Umbilical cord (tissue), 2 donors: Measurements from ENCODE around the gene ABCA3. TPM values are rescaled to one million over a fixed set of nuclear protein-coding genes. Genes with fewer than 3 reads are reported as not detected.
A peak's percentile ranks its signal among the peaks of the same experiment; 100 is the strongest.
"Not testable (repeated sequence)": the region's sequence is repeated elsewhere in the genome, so short reads cannot be mapped to it uniquely, and the experiment has no call there.

ENCODE experiments used
- DNase-seq: peaks from one replicate; pipeline ENCODE4 v3.0.0-alpha.2; 2015; ENCODE audit warnings: low spot score
- total RNA-seq: library from RNA; depleted of rRNA; stranded (reverse); fragments of >200 nt; gene quantifications from one replicate; pipeline ENCODE4 v1.2.3, GENCODE V29; 2014; ENCODE audit warnings: low replicate concordance; ENCODE audit not compliant: insufficient read depth

ABCA3 gene
- total RNA-seq, 1 donor from 2014 or later: 0.72 TPM

- DNase-seq: no peak
These were observed 82.8 kb downstream of the ABCA3 start for GRCh38 chr16:2257726-2258125.

DNA sequence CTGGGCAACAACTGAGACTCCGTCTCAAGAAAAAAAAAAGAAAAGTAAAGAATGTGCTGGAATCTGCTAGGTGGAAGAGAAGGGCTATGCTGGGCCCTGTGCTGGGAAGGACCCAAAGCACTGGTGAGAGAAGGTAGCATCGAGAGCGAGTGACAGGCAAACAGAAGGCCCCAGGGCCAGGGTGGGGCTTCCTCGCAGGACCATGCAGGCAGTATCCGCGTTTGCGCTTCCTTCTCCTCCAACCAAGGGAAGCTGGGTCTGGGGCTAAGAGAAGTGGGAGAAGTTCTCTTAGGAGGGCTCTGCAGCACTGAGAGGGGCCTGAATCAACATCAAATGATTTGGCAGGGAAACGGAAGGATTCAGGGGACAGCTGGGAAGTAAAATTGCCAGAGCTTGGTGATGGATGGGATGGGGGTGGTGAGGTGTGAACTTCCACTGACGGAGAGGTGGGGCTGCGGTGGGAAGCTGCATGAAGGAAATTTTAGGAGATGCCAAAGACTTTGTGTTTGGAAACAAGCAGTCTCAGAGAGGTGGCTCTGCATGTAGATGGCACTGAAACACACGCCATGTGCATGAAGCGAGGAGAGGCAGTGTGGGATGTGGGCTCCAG is 83.9 kb downstream of the ABCA3 start:
- DNase-seq: no peak

- no peak for DNase-seq
These were observed 87.2 kb downstream of the ABCA3 start for GRCh38 chr16:2253293-2253692.

- no peak for DNase-seq
These were observed 87.8 kb downstream of the ABCA3 start for GRCh38 chr16:2252806-2253148.

DNA sequence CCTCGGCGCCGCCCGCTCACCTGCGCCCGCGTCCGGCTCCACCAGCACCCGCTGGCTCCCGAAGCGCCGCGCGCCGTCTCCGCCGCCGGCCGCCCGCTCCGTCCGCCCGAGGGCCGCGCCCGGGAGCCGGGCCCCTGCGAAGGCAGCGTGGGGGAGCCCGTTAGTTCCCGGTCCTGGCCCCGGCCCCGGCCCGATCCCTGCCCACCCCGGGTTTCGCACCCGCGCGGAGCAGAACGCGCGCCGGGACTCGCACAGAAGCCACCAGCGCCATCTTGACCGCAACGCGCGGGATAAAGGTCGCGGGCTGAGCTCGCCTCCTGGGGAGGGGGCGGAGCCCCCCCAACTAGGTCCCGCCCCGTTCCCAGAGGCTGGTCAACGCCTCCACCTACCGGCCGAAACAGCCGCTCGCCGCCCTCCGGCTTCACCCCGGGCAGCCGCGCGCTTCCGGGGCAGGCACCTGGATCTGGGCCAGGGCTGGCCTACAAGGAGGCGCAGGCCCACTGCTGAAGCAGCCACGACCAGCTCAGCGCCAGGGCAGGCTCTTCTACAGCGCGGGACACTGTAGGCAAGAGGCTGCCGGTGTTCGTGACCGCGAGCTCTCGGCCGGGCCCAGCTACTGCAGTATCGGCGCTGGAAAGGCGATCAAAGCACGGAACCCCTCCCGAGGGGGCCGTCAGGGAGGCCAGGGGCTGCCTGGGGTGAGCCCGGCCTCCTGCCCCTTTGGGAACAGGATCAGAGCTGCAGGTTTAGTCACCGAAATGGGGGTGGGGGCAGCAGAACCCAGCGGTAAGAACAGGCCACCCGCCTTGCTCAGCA is 89.0 kb downstream of the ABCA3 start, which contains the start of gene ECI1:
Gene ECI1, minus strand, starts transcription at position 292 of the 816 bp plus-strand sequence. Its CDS starts 21 bp downstream, at position 271.
- DNase-seq: peak; percentile 97

DNA sequence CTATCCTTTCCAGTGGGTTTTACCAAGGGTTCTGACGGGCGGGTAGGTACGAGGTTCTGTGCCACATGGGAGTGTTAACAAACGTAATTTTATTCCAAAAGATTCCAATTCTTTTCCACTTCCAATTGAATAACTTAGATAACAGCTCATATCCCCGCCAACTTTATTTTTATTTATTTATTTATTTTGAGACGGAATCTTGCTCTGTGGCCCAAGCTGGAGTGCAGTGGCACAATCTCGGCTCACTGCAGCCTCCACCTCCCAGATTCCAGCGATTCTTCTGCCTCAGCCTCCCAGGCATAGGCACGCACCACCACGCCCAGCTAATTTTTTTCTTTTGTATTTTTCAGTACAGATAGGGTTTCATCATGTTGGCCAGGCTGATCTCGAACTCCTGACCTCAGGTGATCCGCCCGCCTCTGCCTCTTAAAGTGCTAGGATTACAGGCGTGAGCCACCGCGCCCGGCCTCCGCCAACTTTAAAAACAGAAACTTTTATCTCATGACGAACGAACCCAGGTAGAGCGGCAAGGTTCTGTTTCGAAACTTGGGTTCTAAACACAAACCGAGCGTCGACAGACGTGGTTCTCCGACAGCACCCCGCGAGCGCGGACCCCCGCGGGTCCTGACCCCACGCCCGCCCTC is 89.8 kb downstream of the ABCA3 start:
- DNase-seq: peak; percentile 13

GRCh38 chr16:2246301-2246885 is 94.1 kb downstream of the ABCA3 start:
- DNase-seq: no peak

DNA sequence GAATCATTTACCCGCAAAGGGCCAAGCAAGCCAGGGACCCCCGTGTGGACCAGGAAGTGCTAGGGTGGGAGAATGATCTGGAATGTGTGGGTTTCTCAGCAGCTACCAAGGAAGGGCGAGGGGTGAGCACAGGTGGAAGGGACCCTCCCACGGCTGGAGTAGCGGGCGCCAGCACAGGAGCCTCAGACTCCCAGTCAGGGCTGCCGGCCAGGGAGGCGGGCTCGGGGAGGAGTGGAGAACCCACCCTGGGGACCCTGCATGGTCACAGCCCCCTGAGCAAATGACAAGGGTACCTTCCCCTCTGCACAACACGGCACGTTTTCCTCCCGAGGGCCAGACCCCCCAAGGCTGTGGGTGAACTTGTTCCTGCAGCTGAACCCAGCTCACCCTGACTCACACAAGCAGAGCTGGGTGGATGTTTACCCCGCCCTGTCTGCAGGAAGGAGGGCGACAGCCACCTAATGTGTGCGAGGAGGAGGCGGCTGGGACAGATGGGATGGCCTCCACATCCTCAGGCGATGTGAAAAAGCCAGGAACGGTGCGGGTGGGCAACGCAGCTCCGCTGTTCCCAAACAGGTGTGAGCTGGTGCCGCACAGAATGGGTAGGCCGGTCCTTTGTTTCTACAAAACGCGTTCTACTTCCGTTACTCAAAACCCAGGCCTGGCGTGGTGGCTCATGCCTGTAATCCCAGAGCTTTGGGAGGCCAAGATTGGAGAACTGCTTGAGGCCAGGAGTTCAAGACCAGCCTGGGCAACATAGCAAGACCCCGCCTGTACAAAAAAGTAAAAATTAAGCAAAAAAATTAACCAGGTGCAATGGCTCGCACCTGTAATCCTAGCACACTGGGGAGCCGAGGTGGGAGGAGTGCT is 95.4 kb downstream of the ABCA3 start:
- no peak for DNase-seq

DNA sequence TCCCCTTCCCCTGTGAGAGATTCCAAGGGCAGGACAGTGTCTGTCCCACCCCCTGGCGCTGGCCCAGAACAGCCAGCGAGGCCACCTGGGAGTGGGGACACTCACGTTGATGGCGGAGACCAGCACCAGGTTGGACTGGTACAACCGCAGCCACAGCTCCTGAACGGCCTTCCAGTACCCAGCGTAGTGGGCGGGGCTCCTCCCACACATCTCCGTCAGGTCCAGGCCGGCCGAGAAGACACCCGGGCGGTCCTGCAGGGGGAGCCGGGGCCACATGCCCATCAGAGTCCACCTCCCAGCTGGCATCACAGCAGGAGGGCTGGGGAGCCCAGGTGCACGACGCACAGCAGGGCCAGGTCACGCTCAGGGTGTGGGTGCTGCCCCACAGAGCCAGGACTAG is 96.2 kb downstream of the ABCA3 start:
- DNase-seq: no peak

DNA sequence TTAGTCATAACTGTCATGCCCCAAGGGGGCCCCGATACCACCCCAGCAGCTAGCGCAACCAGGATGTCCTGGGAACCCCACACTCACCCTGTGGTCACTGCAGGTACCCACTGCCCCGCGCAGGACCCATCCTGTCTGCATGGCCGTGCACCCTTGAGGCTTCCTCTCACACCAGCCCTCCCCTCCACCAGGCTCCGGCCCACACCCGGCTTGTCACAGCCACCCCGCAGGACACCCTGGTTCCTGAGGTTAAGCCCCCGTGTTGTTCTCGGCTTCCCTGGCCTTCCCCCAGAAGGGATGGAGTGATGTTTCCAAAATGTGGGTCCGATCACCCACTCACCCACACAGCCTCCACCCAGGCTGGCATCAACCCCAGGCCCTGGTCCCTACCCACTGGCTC is 96.7 kb downstream of the ABCA3 start:
- no peak for DNase-seq

GRCh38 chr16:2243031-2243528 is 97.4 kb downstream of the ABCA3 start:
- no peak for DNase-seq

DNA sequence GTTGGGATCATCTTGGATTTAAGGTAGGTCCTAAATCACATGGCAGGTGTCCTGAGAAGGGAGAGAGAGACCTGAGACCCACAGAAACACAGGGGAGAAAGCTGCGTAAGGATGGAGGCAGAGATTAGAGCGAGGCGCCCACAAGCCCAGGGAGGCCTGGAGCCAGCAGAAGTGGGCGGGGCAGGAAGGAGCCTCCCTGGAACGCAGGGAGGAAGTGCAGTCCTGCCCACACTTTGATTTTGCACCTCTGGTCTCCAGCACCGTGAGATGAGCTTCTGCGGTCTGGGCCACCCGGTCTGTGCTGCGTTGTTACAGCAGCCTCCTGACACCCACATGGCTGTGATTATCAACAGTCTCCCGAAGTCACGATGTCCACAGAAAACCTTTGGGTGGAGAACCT is 97.9 kb downstream of the ABCA3 start:
- no peak for DNase-seq

GRCh38 chr16:2240331-2240730 is 100.2 kb downstream of the ABCA3 start:
- not testable (repeated sequence) for DNase-seq

DNA sequence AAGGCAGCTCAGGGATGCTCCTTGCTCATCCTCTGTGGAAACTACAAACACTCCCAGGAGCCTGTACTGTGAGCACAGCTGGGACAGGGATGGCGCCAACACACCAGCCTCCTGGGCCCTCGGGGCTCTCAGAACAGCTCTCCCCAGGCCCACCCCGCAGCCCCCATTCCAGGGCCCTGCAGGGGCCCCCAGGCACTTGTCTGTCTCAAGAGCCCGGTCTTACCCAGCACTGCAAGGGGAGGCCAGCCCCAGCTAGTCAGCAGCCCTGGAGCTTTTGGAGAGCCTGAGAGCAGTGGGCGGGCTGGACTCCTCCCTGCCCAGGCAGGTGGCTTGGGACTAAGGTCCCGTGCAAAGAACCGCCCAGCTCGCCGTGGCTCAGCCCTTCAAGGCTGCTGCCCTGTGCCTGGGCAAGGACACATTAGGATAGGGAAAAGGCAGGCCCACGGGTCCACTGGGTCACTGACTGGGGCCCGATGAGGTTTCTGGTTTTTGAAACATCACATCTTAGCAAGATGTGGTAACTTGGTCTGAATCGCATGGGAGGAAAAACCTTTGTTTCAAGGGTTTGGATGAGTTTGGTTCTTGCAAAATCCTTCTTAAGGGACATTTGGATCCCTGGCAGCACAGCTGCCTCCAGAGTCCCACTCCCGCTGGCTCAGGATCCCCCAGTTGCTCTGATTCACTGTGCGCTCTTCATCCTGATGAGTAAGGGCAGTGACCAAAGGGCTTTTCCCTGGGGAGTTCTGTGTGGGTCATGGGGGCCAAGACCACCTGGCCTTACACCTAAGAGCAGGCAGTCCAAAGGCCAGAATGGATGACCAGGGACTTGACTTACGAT is 101.5 kb downstream of the ABCA3 start:
- no peak for DNase-seq

DNA sequence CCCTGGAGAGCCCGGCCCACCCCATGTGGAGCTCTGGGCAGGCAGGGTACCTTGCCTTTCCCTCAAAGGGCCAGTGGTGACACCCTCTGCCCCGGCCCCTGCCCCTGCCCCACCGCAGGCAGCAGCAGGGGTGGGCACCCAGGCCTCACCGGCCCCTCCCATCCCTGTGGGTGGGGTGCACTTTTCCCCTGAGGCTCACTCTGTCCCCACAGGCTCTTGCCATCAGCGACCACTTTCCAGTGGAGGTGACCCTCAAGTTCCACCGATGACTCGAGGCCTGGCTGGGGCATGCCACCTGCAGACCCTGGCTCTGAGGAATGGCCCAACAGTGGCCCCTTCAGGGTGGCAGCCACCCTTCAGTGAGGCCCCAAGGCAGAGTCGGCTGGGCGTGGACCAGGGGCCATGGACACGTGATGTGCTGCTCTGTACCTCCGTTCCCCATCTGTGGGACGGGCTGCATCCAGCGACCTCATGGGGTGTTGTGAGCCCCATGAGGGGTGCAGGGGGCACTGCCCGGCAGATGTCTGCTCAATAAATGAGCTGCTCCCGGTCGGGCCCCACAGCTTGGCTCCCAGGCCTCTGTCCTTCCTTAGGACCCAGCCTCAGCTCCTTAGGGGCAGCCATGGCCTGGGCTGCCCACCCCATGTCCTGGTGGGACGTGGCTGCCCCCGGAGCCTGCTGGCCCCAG is 102.2 kb downstream of the ABCA3 start:
- no peak for DNase-seq

GRCh38 chr16:2237493-2238149 is 102.9 kb downstream of the ABCA3 start:
- DNase-seq: no peak

GRCh38 chr16:2237102-2237482 is 103.4 kb downstream of the ABCA3 start:
- DNase-seq: no peak

- DNase-seq: no peak
These were observed 104.0 kb downstream of the ABCA3 start, which contains the start of gene DNASE1L2 for GRCh38 chr16:2236337-2237101. Gene DNASE1L2 (plus strand): TSS chr16:2236444. CDS start chr16:2236817, 373 bp downstream.
